Gastroesophageal sphincter (tissue), 4 donors: ENCODE results near the gene SPSB1. TPM values are rescaled to one million over a fixed set of nuclear protein-coding genes. Genes with fewer than 3 reads are reported as not detected.

Experiments
- ATAC-seq: fragments of 150-250 bp; one replicate; pipeline ENCODE4 v1.9.1; 2016; ENCODE audit warnings: mild to moderate bottlenecking, moderate library complexity
- H3K27ac ChIP-seq, 4 donors: fragments of 200-600 bp; sonication (generic) in 3 of 4; 1 replicate in 3 of 4; 2 replicates in 1 of 4; pipeline ENCODE4 v1.5.1; 2016 to 2019
- H3K27me3 ChIP-seq: fragments of 200-600 bp; sonication (generic); one replicate; pipeline ENCODE4 v1.5.1; 2019
- H3K36me3 ChIP-seq, 2 donors: fragments of 200-600 bp; sonication (generic); one replicate each; pipeline ENCODE4 v1.5.1; 2019; ENCODE audit warnings: control low read depth in 1 of 2
- H3K4me1 ChIP-seq, 3 donors: fragments of 200-600 bp; sonication (generic); 1 replicate in 2 of 3; 2 replicates in 1 of 3; pipeline ENCODE4 v1.5.1; 2016 to 2019; ENCODE audit warnings: control low read depth in 2 of 3
- H3K4me3 ChIP-seq, 2 donors: fragments of 200-600 bp; sonication (generic); one replicate each; pipeline ENCODE4 v1.5.1; 2019; ENCODE audit warnings: mild to moderate bottlenecking in 1 of 2, moderate library complexity in 1 of 2
- H3K9me3 ChIP-seq, 3 donors: fragments of 200-600 bp; sonication (generic); one replicate each; pipeline ENCODE4 v1.5.1; 2017 to 2019; ENCODE audit warnings: control low read depth in 2 of 3
- EP300 ChIP-seq: sonication (generic); formaldehyde crosslinking; IDR thresholded peaks from one replicate; pipeline ENCODE4 v1.6.1; 2017; ENCODE audit warnings: antibody characterized with exemption, mild to moderate bottlenecking
- POLR2A ChIP-seq, 2 donors: fragments of 450-650 bp; IDR thresholded peaks; one replicate each; pipeline ENCODE4 v1.6.1; 2017; ENCODE audit warnings: antibody characterized with exemption in 2 of 2, mild to moderate bottlenecking in 2 of 2, moderate library complexity in 1 of 2
- POLR2AphosphoS5 ChIP-seq: sonication (generic); formaldehyde crosslinking; IDR thresholded peaks from one replicate; pipeline ENCODE4 v1.6.1; 2017; ENCODE audit warnings: antibody characterized with exemption
- WGBS, 2 donors: methylation state at CpG; one replicate each; pipeline ENCODE4 v1.1.5; 2018; ENCODE audit warnings: low coverage in 1 of 2; 5-methylcytosine and 5-hydroxymethylcytosine counted together
- total RNA-seq, 4 donors: library from RNA; depleted of rRNA; stranded (reverse); fragments of >200 nt; gene quantifications; one replicate each; pipeline ENCODE4 v1.1.0, GENCODE V29; 2016
- TF ChIP-seq, protein P1 (sequence below), 4 experiments: fragments of 200-600 bp in 2 of 4; fragments of 450-650 bp in 2 of 4; sonication (generic) in 1 of 4; IDR thresholded peaks; one replicate each; pipeline ENCODE4 v1.5.1; 2017 to 2019; ENCODE audit warnings: antibody characterized with exemption in 4 of 4, mild to moderate bottlenecking in 2 of 4, moderate library complexity in 2 of 4

The SPSB1 gene
- total RNA-seq, 4 donors from 2014 or later, result 56.3 to 111 (median 99.5) TPM

DNA sequence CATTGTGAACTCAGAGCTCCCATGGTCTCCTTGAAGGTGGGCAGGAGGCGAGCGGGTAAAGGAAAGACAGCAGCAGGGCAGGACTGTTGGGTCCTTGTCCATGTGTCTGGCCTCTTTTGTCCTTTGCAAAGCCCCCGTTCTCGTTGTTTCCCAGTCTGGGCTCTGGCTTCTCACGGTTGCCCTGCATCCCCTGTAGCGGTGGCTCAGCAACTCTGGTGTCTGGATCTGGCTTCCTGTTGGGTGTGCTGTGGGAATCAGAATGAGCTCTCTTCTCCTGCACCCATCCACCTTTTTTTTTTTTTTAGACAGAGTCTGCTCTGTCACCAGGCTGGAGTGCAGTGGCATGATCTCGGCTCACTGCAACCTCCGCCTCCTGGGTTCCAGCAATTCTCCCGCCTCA, 47.0 kb upstream of the SPSB1 start:
- no peak for ATAC-seq
- Histone ChIP-seq H3K36me3 (peaks cover 0 to 46% of the 10 kb centered on the region in 2 donors), H3K4me1 (peaks cover 2 to 95% (median 43%) of the 10 kb centered on the region in 3 donors), H3K9me3 (no peaks in the 10 kb centered on the region), H3K4me3 (no peak overlapping the region), H3K27me3 (no peaks in the 10 kb centered on the region), H3K27ac (no peak overlapping the region)
- TF ChIP-seq POLR2A (IDR thresholded peaks at IDR 0.05), result no peak
- WGBS, 2 donors, result 84 to 96% methylated on average over 4 to 6 of the region's 9 CpGs

DNA sequence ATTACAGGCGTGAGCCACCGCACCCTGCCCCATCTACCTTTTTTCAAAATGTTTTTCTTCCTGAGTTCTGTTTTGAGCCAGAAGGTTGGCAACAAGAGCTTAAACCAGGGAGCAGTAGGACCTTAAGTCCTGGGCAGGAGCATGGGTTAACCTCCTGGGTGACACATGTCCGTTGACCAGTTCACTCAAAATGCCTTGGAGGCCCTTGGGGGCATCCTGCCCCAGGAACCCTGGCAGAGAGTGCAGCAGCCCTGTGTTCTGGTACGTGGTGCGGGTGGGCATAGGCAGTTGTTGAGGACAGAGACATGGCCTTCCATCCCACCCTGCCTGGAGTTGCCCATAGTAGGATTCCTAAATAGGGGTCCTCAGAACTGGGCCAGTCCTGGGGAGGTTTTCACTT, 46.5 kb upstream of the SPSB1 start:
- Histone ChIP-seq H3K27me3 (no peaks in the 10 kb centered on the region), H3K9me3 (no peaks in the 10 kb centered on the region), H3K4me3 (no peak overlapping the region), H3K4me1 (peaks cover 6 to 95% (median 48%) of the 10 kb centered on the region in 3 donors), H3K36me3 (peaks cover 0 to 46% of the 10 kb centered on the region in 2 donors), H3K27ac (no peak overlapping the region)
- WGBS, 2 donors, result 100% methylated on average over 1 of the region's 5 CpGs; no CpG with 5 or more reads in 1 of the 2 donors
- no peak for ATAC-seq
- TF ChIP-seq POLR2AphosphoS5, result no peak
- TF ChIP-seq EP300, result no peak

- Histone ChIP-seq H3K27me3 (no peaks in the 10 kb centered on the region), H3K4me3 (no peak overlapping the region), H3K9me3 (no peaks in the 10 kb centered on the region), H3K27ac (no peak overlapping the region), H3K4me1 (peaks cover 4 to 95% (median 49%) of the 10 kb centered on the region in 3 donors), H3K36me3 (peaks cover 0 to 46% of the 10 kb centered on the region in 2 donors)
- WGBS, 2 donors, result 40 to 73% methylated on average over 1 to 4 of the region's 41 CpGs
- ATAC-seq, result no peak
- no peak for TF ChIP-seq POLR2A (IDR thresholded peaks at IDR 0.05)
- no peak for TF ChIP-seq EP300
- TF ChIP-seq POLR2AphosphoS5, result no peak
- TF ChIP-seq, protein P1, sequence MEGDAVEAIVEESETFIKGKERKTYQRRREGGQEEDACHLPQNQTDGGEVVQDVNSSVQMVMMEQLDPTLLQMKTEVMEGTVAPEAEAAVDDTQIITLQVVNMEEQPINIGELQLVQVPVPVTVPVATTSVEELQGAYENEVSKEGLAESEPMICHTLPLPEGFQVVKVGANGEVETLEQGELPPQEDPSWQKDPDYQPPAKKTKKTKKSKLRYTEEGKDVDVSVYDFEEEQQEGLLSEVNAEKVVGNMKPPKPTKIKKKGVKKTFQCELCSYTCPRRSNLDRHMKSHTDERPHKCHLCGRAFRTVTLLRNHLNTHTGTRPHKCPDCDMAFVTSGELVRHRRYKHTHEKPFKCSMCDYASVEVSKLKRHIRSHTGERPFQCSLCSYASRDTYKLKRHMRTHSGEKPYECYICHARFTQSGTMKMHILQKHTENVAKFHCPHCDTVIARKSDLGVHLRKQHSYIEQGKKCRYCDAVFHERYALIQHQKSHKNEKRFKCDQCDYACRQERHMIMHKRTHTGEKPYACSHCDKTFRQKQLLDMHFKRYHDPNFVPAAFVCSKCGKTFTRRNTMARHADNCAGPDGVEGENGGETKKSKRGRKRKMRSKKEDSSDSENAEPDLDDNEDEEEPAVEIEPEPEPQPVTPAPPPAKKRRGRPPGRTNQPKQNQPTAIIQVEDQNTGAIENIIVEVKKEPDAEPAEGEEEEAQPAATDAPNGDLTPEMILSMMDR (IDR thresholded peaks at IDR 0.05), result no peak
Observed at GRCh38 chr1:9246841-9247785, 45.6 kb upstream of the SPSB1 start.

- peaks cover 4 to 95% (median 42%) of the 10 kb centered on the region in 3 donors for H3K4me1 ChIP-seq
Observed at GRCh38 chr1:9247894-9248293, 44.8 kb upstream of the SPSB1 start.

GRCh38 chr1:9248341-9249262, 44.1 kb upstream of the SPSB1 start:
- no peaks in the 10 kb centered on the region for H3K27me3 ChIP-seq
- H3K27ac ChIP-seq, result peak overlapping the region in 3 of 4 donors; percentile 71 to 74 (median 71)
- H3K4me1 ChIP-seq, result peaks cover 4 to 95% (median 37%) of the 10 kb centered on the region in 3 donors
- no peaks in the 10 kb centered on the region for H3K9me3 ChIP-seq
- peaks cover 0 to 46% of the 10 kb centered on the region in 2 donors for H3K36me3 ChIP-seq
- no peak for ATAC-seq
- H3K4me3 ChIP-seq, result no peak overlapping the region
- 42 to 52% methylated on average over 5 to 6 of the region's 21 CpGs for WGBS, 2 donors
- TF ChIP-seq POLR2AphosphoS5 (no peak), EP300 (no peak), POLR2A (IDR thresholded peaks at IDR 0.05) (no peak)
- TF ChIP-seq, protein P1 (IDR thresholded peaks at IDR 0.05), result no peak

More at GRCh38 chr1:9247894-9248293, 44.8 kb upstream of the SPSB1 start:
- Histone ChIP-seq H3K9me3 (no peaks in the 10 kb centered on the region), H3K27ac (peak overlapping the region in 2 of 4 donors; percentile 71 to 74), H3K4me3 (no peak overlapping the region), H3K36me3 (peaks cover 0 to 46% of the 10 kb centered on the region in 2 donors), H3K27me3 (no peaks in the 10 kb centered on the region)
- WGBS, 2 donors, result 93% methylated on average over 11 to 13 of the region's 18 CpGs
- no peak for TF ChIP-seq EP300
- TF ChIP-seq, protein P1 (IDR thresholded peaks at IDR 0.05), result no peak
- no peak for TF ChIP-seq POLR2AphosphoS5
- no peak for TF ChIP-seq POLR2A (IDR thresholded peaks at IDR 0.05)
- ATAC-seq, result no peak
